GM21390 (cell line): ENCODE data around the gene CEBPG.

Experiments used
- ATAC-seq: cut with Tn5 transposase; IDR thresholded peaks from one replicate; pipeline ENCODE4 v1.9.1; 2021; ENCODE audit not compliant: unreplicated experiment

CEBPG gene

DNA sequence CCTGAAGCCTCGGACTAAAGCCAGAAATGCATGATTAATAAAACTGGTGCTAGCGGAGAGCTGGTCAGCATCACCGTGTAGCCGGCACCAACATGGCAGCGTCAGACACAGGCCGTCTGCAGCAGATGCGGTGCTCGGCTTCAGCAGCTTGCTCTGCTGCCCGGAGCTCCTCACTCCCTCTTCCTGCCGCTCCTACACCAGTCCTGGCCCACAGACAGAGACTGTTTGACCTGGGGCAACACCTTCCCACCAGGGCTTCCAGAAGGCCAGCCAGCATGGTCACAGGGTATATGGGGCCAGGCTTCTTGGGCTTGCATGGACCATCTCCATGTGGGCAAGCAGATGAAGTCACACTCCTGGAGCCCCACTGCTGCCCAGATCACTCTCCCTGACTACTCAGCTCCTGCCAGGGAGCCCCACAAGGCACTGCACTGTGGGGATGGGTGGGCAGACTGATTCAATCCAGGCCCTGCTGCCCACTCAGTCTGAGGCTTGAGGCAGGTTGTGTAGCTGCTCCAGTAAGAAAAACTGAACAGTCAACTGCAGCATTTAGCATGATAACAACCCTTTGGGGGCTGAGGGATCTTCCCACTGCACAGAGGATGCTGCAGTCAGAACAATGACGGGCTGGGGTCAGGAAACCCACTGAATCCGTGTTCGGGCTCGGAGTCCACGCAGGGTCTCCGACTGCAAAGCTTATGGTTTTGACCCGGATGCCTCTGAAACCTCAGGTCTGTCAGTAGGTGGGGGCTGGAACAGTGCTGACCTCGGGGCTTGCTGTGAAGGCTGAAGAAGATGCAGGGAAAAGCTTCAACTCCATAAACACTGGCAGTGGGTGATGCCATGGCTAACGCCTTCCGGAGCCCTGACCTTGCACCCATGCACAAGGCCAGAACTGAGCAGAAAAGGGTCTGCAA lies 45.6 kb downstream of the CEBPG start:
- ATAC-seq = no peak

DNA sequence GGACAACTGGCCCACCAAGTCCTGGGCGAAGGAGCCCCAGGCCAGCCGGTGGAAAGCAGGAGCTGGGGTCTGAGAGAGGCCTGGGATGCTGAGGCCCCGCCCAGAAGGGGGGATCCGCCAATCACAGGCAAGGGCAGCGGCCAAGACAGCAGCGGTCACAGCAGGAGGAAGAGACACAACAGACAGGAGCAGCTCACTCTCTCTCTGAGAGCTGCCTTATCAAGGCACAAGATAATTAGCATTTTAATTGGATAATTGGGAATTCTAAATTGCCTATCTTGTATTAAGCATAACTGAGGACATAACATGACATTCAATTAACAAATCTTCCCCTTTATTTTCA lies 46.2 kb downstream of the CEBPG start:
- ATAC-seq = no peak

GRCh38 chr19:33420821-33421220 lies 47.3 kb downstream of the CEBPG start:
- no peak for ATAC-seq

DNA sequence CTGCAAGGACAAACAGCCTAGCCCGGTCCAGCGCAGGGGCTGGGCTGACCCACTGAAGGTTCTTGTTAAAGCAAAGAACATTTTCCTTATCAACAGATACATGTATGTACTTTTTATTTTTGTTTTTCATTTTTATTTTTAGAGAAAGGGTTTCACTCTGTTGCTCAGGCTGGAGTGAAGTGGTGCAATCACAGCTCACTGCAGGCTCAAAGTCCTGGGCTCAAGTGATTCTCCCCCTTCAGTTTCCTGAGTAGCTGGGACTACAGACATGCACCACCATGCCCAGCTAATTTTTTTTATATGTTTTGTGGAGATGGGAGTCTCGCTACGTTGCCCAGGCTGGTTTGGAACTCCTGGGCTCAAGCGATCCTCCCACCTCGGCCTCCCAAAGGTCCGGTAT lies 47.9 kb downstream of the CEBPG start:
- ATAC-seq = no peak

GRCh38 chr19:33422369-33423180 lies 49.1 kb downstream of the CEBPG start:
- no peak for ATAC-seq

DNA sequence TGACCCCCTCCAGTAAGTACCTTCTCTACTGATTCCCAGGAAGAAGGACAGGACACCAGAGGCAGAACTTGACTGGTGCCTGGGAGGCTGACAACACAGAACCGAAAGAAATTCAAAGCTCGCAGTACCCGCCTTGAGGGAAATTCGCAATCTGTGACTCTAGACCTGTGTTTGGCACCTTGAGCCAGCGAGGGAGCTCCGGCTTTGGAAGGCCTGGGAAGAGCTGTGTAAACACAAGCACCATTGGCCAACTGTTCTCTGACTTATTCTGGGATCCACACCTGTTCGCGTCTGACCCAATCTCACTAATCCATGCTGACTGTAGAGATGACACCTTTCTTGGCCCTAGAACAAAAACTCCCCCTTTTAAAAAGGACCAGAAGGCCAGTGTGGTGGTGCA lies 50.7 kb downstream of the CEBPG start:
- ATAC-seq = no peak

GRCh38 chr19:33426621-33427361 lies 53.3 kb downstream of the CEBPG start:
- ATAC-seq = no peak

DNA sequence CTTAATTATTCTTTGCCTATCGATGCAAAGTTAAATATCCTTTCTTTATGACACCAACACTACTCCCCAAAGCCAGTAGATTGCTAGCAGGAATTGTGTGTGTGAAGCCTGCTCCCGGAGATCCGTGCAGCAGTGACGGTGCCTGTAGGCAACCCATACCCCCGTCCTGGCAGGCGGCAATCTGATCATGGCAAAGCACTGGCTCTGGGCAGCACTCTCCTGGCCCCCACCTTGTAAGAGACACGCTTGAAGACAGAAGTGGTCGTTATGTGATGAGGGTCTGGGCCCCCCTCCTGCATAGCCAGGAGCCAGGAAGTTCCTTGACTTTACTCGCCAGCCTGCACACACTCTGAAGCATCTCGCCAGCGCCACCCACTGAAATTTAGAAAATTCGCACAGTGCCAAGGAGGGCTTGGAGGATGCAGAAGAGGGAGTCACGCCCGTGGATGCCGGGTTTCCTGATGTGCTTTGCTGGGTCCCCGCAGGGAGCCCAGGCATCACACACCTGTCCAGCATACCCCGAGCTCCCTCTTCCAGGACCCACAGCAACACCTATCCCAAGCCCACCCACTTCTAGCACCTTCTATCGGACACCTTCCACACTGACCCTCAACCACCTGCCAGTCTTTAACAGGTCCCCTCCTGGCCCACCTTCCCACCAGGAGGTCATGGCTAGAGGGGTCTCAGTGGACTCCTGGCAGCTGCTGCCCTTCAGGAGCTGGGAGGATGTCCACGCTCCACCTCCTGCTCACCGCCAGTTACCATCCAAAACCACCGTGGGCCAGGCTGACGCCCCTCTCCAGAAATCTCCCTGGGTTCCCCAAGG lies 54.5 kb downstream of the CEBPG start:
- ATAC-seq = no peak

DNA sequence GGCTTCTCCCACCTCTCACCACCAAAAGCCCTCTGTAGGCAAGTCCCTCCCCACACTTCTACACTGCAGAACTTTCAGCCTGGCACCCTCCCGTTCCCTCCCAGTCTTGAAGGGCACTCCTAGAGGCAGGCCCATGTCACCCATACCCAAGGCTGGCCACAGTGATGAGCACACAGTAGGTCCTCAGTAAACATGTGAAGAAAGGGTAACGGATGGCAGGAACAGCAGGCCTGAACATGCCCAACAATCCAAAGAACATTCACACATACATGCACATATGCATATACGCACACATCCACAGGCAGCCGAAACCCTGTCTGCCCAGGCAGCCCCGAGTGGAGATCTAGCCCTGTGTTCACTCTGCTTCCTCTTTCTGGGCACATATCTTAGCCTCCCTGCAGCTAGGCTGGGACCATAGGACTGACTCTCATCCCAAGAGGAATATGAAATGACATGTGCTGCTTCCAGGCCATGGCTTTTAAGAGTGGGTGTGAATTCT lies 55.2 kb downstream of the CEBPG start:
- ATAC-seq = no peak

DNA sequence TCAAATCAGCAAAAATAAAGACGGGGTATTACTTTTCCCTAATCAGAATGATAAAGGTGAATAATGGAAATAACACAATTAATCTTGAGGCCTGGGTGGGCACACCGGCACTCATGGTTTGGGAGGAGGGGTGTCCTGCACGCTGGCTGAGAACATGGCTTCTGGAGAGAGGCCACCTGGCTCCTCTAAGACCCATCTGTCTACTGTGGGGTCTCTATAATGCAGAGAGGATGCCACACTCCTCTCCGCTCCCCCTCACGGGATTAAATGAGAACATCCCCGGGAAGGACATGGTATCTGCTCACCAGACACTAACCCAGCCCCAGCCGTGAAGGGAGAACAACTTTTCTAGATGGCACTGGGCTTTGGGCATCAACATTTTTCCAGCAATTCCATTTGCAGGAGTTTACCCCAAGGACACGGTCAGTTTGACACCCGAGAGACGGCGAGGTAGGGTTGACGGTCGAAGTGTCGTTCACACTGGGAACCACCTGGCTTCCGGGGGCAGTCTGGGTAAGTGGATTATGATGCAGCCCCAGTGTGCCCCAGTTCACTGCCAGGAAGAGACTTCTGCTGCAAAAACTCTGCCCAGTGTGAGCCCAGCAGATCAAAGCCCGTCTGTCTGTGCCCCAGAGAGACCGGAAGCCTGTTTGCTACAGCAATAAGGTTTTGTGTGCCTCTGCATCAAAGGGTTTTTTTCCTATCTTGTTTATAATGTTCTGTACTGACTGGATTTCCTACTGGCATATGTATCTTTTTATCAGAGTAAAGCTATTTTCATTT lies 56.6 kb downstream of the CEBPG start:
- no peak for ATAC-seq

DNA sequence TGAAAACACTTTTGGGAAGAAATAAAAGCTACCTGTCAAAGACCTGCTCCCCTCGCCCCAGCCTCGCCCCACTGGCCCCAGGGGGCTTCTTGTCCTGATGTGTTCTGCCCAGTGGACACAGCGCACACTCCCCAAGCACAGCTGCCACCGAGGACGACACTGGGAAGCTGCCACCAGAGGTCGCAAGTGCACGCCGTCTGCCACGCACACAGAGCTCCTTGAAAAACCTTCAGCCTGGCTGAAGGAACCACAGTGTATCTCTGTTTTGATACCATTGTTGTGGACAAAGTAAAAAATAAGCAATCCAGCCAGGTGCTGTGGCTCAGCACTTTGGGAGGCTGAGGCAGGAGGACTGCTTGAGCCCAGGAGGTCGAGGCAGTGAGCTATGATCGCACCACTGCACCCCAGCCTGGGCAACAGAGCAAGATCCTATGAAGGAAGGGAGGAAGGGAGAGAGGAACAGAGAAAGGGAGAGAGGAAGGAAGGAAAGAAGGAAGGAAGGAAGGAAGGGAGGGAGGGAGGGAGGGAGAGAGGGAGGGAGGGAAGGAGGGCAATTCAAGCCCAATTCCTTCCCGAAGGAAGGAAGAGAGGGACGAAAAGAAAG lies 57.3 kb downstream of the CEBPG start:
- ATAC-seq = no peak

GRCh38 chr19:33432015-33432414 lies 58.5 kb downstream of the CEBPG start:
- no peak for ATAC-seq
